Liver (tissue), 3 donors: ENCODE measurements around the gene CCNK.

Experiments used
- EGR1 ChIP-seq, 2 donors: IDR thresholded peaks; 2 replicates each; pipeline ENCODE4 v1.6.1; 2016 to 2018; ENCODE audit warnings: antibody characterized with exemption in 2 of 2, low read depth in 2 of 2
- JUND ChIP-seq, 2 donors: IDR thresholded peaks; 2 replicates each; pipeline ENCODE4 v1.6.1; 2016; ENCODE audit warnings: antibody characterized with exemption in 2 of 2
- RAD21 ChIP-seq, 2 donors: IDR thresholded peaks; 2 replicates each; pipeline ENCODE4 v1.6.1; 2016; ENCODE audit warnings: antibody characterized with exemption in 2 of 2, mild to moderate bottlenecking in 2 of 2
- TAF1 ChIP-seq: conservative IDR thresholded peaks from 2 replicates; pipeline ENCODE4 v1.6.1; 2016; ENCODE audit warnings: antibody characterized with exemption, mild to moderate bottlenecking
- YY1 ChIP-seq: IDR thresholded peaks from 2 replicates; pipeline ENCODE4 v1.6.1; 2016; ENCODE audit warnings: antibody characterized with exemption, mild to moderate bottlenecking
- ZBTB33 ChIP-seq: IDR thresholded peaks from 2 replicates; pipeline ENCODE4 v1.6.1; 2016; ENCODE audit warnings: antibody characterized with exemption
- TF ChIP-seq, protein P1 (sequence below): fragments of 150-350 bp; IDR thresholded peaks from 2 replicates; pipeline ENCODE4 v1.5.1; 2017; ENCODE audit warnings: improper control_type of control experiment, low read depth, low read length; ENCODE audit not compliant: missing input control
- TF ChIP-seq, protein P2 (sequence below): IDR thresholded peaks from 2 replicates; pipeline ENCODE4 v1.6.1; 2016; ENCODE audit warnings: antibody characterized with exemption, mild to moderate bottlenecking
- TF ChIP-seq, protein P3 (sequence below): IDR thresholded peaks from 2 replicates; pipeline ENCODE4 v1.6.1; 2016; ENCODE audit warnings: antibody characterized with exemption
- donor health status: healthy.
- donor health status: healthy.

- TF ChIP-seq, protein P1, sequence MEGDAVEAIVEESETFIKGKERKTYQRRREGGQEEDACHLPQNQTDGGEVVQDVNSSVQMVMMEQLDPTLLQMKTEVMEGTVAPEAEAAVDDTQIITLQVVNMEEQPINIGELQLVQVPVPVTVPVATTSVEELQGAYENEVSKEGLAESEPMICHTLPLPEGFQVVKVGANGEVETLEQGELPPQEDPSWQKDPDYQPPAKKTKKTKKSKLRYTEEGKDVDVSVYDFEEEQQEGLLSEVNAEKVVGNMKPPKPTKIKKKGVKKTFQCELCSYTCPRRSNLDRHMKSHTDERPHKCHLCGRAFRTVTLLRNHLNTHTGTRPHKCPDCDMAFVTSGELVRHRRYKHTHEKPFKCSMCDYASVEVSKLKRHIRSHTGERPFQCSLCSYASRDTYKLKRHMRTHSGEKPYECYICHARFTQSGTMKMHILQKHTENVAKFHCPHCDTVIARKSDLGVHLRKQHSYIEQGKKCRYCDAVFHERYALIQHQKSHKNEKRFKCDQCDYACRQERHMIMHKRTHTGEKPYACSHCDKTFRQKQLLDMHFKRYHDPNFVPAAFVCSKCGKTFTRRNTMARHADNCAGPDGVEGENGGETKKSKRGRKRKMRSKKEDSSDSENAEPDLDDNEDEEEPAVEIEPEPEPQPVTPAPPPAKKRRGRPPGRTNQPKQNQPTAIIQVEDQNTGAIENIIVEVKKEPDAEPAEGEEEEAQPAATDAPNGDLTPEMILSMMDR, result no peak
- no peak for TF ChIP-seq YY1
- TF ChIP-seq EGR1 (IDR thresholded peaks at IDR 0.05; ENCODE audit: low read depth in 2 of 2), result no peak
- no peak for TF ChIP-seq JUND (IDR thresholded peaks at IDR 0.05)
- TF ChIP-seq, protein P2, sequence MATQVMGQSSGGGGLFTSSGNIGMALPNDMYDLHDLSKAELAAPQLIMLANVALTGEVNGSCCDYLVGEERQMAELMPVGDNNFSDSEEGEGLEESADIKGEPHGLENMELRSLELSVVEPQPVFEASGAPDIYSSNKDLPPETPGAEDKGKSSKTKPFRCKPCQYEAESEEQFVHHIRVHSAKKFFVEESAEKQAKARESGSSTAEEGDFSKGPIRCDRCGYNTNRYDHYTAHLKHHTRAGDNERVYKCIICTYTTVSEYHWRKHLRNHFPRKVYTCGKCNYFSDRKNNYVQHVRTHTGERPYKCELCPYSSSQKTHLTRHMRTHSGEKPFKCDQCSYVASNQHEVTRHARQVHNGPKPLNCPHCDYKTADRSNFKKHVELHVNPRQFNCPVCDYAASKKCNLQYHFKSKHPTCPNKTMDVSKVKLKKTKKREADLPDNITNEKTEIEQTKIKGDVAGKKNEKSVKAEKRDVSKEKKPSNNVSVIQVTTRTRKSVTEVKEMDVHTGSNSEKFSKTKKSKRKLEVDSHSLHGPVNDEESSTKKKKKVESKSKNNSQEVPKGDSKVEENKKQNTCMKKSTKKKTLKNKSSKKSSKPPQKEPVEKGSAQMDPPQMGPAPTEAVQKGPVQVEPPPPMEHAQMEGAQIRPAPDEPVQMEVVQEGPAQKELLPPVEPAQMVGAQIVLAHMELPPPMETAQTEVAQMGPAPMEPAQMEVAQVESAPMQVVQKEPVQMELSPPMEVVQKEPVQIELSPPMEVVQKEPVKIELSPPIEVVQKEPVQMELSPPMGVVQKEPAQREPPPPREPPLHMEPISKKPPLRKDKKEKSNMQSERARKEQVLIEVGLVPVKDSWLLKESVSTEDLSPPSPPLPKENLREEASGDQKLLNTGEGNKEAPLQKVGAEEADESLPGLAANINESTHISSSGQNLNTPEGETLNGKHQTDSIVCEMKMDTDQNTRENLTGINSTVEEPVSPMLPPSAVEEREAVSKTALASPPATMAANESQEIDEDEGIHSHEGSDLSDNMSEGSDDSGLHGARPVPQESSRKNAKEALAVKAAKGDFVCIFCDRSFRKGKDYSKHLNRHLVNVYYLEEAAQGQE, result no peak
- no peak for TF ChIP-seq RAD21 (IDR thresholded peaks at IDR 0.05)
- TF ChIP-seq TAF1, result no peak
- TF ChIP-seq, protein P3, sequence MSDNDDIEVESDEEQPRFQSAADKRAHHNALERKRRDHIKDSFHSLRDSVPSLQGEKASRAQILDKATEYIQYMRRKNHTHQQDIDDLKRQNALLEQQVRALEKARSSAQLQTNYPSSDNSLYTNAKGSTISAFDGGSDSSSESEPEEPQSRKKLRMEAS, result no peak
- TF ChIP-seq ZBTB33, result no peak
These were observed 27.0 kb upstream of the CCNK start for GRCh38 chr14:99454246-99454645.
